Upper lobe of left lung (tissue), 4 donors: ENCODE data around the gene ALS2.

Experiments
- EP300 ChIP-seq, 4 donors: sonication (generic); formaldehyde crosslinking; IDR thresholded peaks; one replicate each; pipeline ENCODE4 v1.5.1; 2017; ENCODE audit warnings: antibody characterized with exemption in 4 of 4, control low read depth in 2 of 4
- POLR2AphosphoS5 ChIP-seq, 2 donors: sonication (generic); formaldehyde crosslinking; IDR thresholded peaks; one replicate each; pipeline ENCODE4 v1.5.1; 2017; ENCODE audit warnings: antibody characterized with exemption in 2 of 2
- TF ChIP-seq, protein P1 (sequence below), 6 experiments: fragments of 450-650 bp in 4 of 6; fragments of 200-600 bp in 2 of 6; sonication (generic) in 2 of 6; IDR thresholded peaks; one replicate each; pipeline ENCODE4 v1.5.1; 2016 to 2019; ENCODE audit warnings: antibody characterized with exemption in 6 of 6

DNA sequence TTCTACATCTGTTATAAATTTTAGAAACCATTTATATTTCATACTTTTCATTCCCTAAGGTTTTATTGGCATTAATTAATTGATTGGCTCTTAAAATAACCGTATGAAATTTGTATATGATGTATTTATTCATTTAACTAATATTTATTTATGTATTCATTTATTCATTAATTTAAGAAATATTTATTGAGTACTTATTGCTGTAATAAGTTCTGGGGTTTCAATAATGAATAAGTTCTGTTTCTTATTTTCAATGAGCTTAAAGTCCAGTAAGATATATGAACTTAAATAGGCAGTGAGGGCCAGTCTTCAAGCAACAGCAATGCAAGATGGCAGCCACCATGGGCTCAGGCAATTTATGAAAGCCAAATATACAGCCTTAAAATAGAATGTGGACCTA, 43.5 kb upstream of the ALS2 start:
- TF ChIP-seq, protein P1, sequence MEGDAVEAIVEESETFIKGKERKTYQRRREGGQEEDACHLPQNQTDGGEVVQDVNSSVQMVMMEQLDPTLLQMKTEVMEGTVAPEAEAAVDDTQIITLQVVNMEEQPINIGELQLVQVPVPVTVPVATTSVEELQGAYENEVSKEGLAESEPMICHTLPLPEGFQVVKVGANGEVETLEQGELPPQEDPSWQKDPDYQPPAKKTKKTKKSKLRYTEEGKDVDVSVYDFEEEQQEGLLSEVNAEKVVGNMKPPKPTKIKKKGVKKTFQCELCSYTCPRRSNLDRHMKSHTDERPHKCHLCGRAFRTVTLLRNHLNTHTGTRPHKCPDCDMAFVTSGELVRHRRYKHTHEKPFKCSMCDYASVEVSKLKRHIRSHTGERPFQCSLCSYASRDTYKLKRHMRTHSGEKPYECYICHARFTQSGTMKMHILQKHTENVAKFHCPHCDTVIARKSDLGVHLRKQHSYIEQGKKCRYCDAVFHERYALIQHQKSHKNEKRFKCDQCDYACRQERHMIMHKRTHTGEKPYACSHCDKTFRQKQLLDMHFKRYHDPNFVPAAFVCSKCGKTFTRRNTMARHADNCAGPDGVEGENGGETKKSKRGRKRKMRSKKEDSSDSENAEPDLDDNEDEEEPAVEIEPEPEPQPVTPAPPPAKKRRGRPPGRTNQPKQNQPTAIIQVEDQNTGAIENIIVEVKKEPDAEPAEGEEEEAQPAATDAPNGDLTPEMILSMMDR (IDR thresholded peaks at IDR 0.05) = no peak
- no peak for TF ChIP-seq POLR2AphosphoS5 (IDR thresholded peaks at IDR 0.05)
- no peak for TF ChIP-seq EP300 (IDR thresholded peaks at IDR 0.05)
